Uterus (tissue), 4 donors: Measurements from ENCODE around the gene TRUB1. TPM values are rescaled to one million over a fixed set of nuclear protein-coding genes. Genes with fewer than 3 reads are reported as not detected.

Source experiments
- DNase-seq, 2 donors: peaks; one replicate each; pipeline ENCODE4 v3.0.0-alpha.2; 2019 to 2020
- H3K27ac ChIP-seq, 2 donors: fragments of 200-600 bp; sonication (generic); 1 replicate in 1 of 2; 2 replicates in 1 of 2; pipeline ENCODE4 v1.5.1; 2016 to 2018
- H3K27me3 ChIP-seq, 2 donors: fragments of 200-600 bp; sonication (generic); one replicate each; pipeline ENCODE4 v1.5.1; 2018 to 2019; ENCODE audit warnings: control low read depth in 1 of 2
- H3K36me3 ChIP-seq, 2 donors: fragments of 200-600 bp; sonication (generic); one replicate each; pipeline ENCODE4 v1.5.1; 2019; ENCODE audit warnings: control low read depth in 1 of 2
- H3K4me1 ChIP-seq, 2 donors: fragments of 200-600 bp; sonication (generic); one replicate each; pipeline ENCODE4 v1.5.1; 2018 to 2019; ENCODE audit warnings: control low read depth in 1 of 2
- H3K4me3 ChIP-seq, 2 donors: fragments of 200-600 bp; sonication (generic); 1 replicate in 1 of 2; 2 replicates in 1 of 2; pipeline ENCODE4 v1.5.1; 2018 to 2019; ENCODE audit warnings: mild to moderate bottlenecking in 1 of 2
- H3K9me3 ChIP-seq, 2 donors: fragments of 200-600 bp; sonication (generic); one replicate each; pipeline ENCODE4 v1.5.1; 2019; ENCODE audit warnings: control low read depth in 1 of 2
- CTCF ChIP-seq, 4 experiments: fragments of 200-600 bp in 2 of 4; fragments of 450-650 bp in 2 of 4; sonication (generic) in 2 of 4; IDR thresholded peaks; one replicate each; pipeline ENCODE4 v1.5.1; 2016 to 2019; ENCODE audit warnings: antibody characterized with exemption in 4 of 4, mild to moderate bottlenecking in 2 of 4, moderate library complexity in 1 of 4
- POLR2A ChIP-seq, 2 donors: fragments of 450-650 bp; IDR thresholded peaks; one replicate each; pipeline ENCODE4 v1.6.1; 2016; ENCODE audit warnings: antibody characterized with exemption in 2 of 2, mild to moderate bottlenecking in 1 of 2, moderate library complexity in 1 of 2
- intact Hi-C: fragments of 100-400 bp; cut with DNase I; formaldehyde crosslinking; loops from one replicate; pipeline ENCODE4 v1.15.1; 2023; ENCODE audit warnings: low total_unique reads
- total RNA-seq, 4 donors: library from RNA; depleted of rRNA in 3 of 4; stranded (reverse); fragments of >200 nt in 3 of 4; gene quantifications; one replicate each; pipeline versions ENCODE4 v1.1.0 to v1.2.4, GENCODE V29; 2014 to 2023
- donor health status: DM: yes; HTN: yes; CAD: no.

Gene TRUB1
- total RNA-seq, 4 donors from 2014 or later = 7.9 to 48.3 (median 14.7) TPM

- DNase-seq = no peak
- TF ChIP-seq POLR2A (IDR thresholded peaks at IDR 0.05) = no peak
- no peak for TF ChIP-seq CTCF (IDR thresholded peaks at IDR 0.05)
- no peak overlapping the region for H3K27ac ChIP-seq
- H3K36me3 ChIP-seq = no peaks in the 10 kb centered on the region
- intact Hi-C loops = no loop called here
- H3K4me1 ChIP-seq = no peaks in the 10 kb centered on the region
- H3K27me3 ChIP-seq = no peaks in the 10 kb centered on the region
- no peak overlapping the region for H3K4me3 ChIP-seq
- H3K9me3 ChIP-seq = no peaks in the 10 kb centered on the region
Observed at GRCh38 chr10:114995468-114996247, 57.7 kb downstream of the TRUB1 start.

GRCh38 chr10:114996542-114996941, 58.5 kb downstream of the TRUB1 start:
- no peak for DNase-seq
- intact Hi-C loops = no loop called here
- H3K27me3 ChIP-seq = no peaks in the 10 kb centered on the region
- H3K36me3 ChIP-seq = no peaks in the 10 kb centered on the region
- no peak overlapping the region for H3K27ac ChIP-seq
- H3K4me1 ChIP-seq = no peaks in the 10 kb centered on the region
- H3K9me3 ChIP-seq = no peaks in the 10 kb centered on the region
- TF ChIP-seq POLR2A (IDR thresholded peaks at IDR 0.05) (no peak), CTCF (IDR thresholded peaks at IDR 0.05) (no peak)
- H3K4me3 ChIP-seq = no peak overlapping the region

- Histone ChIP-seq H3K4me3 (no peak overlapping the region), H3K36me3 (no peaks in the 10 kb centered on the region), H3K27me3 (no peaks in the 10 kb centered on the region), H3K27ac (no peak overlapping the region), H3K9me3 (no peaks in the 10 kb centered on the region), H3K4me1 (no peaks in the 10 kb centered on the region)
- intact Hi-C loops = no loop called here
- TF ChIP-seq CTCF (IDR thresholded peaks at IDR 0.05) = no peak
- TF ChIP-seq POLR2A (IDR thresholded peaks at IDR 0.05) = no peak
- DNase-seq = no peak
Observed at GRCh38 chr10:114998993-114999392, 61.0 kb downstream of the TRUB1 start.

GRCh38 chr10:115001506-115002381, 63.7 kb downstream of the TRUB1 start:
- Histone ChIP-seq H3K9me3 (no peaks in the 10 kb centered on the region), H3K27me3 (no peaks in the 10 kb centered on the region), H3K27ac (peak overlapping the region; percentile 39 to 43), H3K4me1 (no peaks in the 10 kb centered on the region), H3K4me3 (peak overlapping the region; percentile 8 to 35), H3K36me3 (no peaks in the 10 kb centered on the region)
- no peak for TF ChIP-seq POLR2A (IDR thresholded peaks at IDR 0.05)
- TF ChIP-seq CTCF (IDR thresholded peaks at IDR 0.05) = no peak
- DNase-seq = peak in 1 of 2 donors; percentile 16
- intact Hi-C loops = no loop called here

GRCh38 chr10:115003396-115003795, 65.4 kb downstream of the TRUB1 start:
- Histone ChIP-seq H3K4me3 (no peak overlapping the region), H3K27ac (no peak overlapping the region), H3K4me1 (no peaks in the 10 kb centered on the region), H3K9me3 (no peaks in the 10 kb centered on the region), H3K27me3 (no peaks in the 10 kb centered on the region), H3K36me3 (no peaks in the 10 kb centered on the region)
- TF ChIP-seq POLR2A (IDR thresholded peaks at IDR 0.05) (no peak), CTCF (IDR thresholded peaks at IDR 0.05) (no peak)
- intact Hi-C loops = no loop called here
- DNase-seq = no peak
